ENCODE measurements around the gene GPR137.
A peak's percentile ranks its signal among the peaks of the same experiment; 100 is the strongest.

DNA sequence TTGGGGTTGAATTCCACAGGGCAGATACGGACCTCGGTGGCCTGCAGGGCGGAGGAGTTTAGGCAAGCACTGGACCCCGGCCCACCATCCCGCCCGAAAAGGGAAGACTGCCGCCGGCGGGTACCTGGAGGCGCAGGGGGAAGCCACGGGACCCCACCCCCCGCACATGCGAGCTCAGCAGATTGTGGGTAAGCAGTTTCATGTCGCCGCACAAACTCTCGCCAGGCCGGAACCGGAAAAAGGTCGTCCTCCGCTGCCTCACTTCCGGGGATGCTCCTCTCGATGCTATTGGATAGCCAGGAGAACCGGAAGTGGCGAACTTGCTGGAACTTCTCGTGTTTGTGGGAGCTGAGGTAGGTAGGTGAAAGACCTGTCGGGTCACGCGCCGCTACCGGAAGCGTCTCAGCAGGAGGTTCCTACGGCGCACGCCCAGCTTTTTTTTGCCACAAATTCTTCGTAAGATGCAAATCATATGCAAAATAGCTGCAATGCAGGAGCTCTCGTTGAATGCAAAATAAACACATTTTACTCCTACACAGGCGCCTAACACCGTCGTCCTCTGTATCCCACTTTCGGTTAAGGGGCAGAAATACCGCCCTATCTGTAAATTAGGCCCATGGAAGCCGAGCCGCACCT, 31.8 kb downstream of the GPR137 start, which contains the start of gene TRMT112:
- TF ChIP-seq CTCF (IDR thresholded peaks at IDR 0.05) (no peak), POLR2A (IDR thresholded peaks at IDR 0.05) (peak in 1 of 2 donors; percentile 85)

Measured in thyroid gland (tissue), 4 donors.